HCT116 (cell line): Measurements from ENCODE around the gene OR6C1. TPM values are rescaled to one million over a fixed set of nuclear protein-coding genes. Genes with fewer than 3 reads are reported as not detected.

Experiments used
- ATAC-seq: fragments of 200-7000 bp; cut with Tn5 transposase; 2 replicates; pipeline ENCODE4 v1.9.1; 2020; ENCODE audit warnings: mild to moderate bottlenecking, moderate library complexity
- BruUV-seq: library from RNA; stranded (reverse); fragments of 400-500 nt; replicated peaks from 2 replicates; lab custom pipeline; 2021; lab: Mats Ljungman, UMichigan
- CTCF ChIA-PET: fragments of 300-600 bp; sonication (Branson Sonifier 250); formaldehyde crosslinking; loops from one replicate; lab custom pipeline; 2021; ENCODE audit warnings: antibody characterized with exemption; lab: Charles Lee
- POLR2A ChIA-PET: fragments of 300-600, 350-600 bp; sonication (Branson Sonifier 250); formaldehyde crosslinking; loops from one replicate; lab custom pipeline; 2021; ENCODE audit warnings: antibody characterized with exemption; lab: Charles Lee
- RAD21 ChIA-PET, 2 experiments: fragments of 300-600 bp; sonication (Branson Sonifier 250); formaldehyde crosslinking; loops; one replicate each; lab custom pipeline; 2023; ENCODE audit warnings: low total read pairs in 2 of 2; ENCODE audit not compliant: uncharacterized antibody in 2 of 2, unreplicated experiment in 2 of 2, low non-redundant PET in 1 of 2; lab: Charles Lee
- DNase-seq: peaks from one replicate; pipeline ENCODE4 v3.0.0-alpha.2; 2010; ENCODE audit warnings: low read depth, low spot score
- H2AFZ ChIP-seq: fragments of 200-600 bp; shearing (Covaris generic), sonication (generic); 2 replicates; pipeline ENCODE4 v1.6.1; 2017; ENCODE audit warnings: low read depth, mixed run types, mixed read lengths, antibody characterized with exemption, low read length; ENCODE audit not compliant: poor library complexity, severe bottlenecking
- H3K27ac ChIP-seq: 2 replicates; pipeline ENCODE4 v1.5.1; 2012; ENCODE audit warnings: low read depth, low read length
- H3K27me3 ChIP-seq: fragments of 200-600 bp; sonication (generic); 2 replicates; pipeline ENCODE4 v1.6.1; 2016; ENCODE audit warnings: mixed run types, low read length, mixed read lengths; ENCODE audit not compliant: insufficient read depth
- H3K36me3 ChIP-seq, 2 experiments: fragments of 200-500 bp in 1 of 2; fragments of 200-600 bp in 1 of 2; sonication (Bioruptor generic) in 1 of 2; sonication (generic) in 1 of 2; 2 replicates each; pipeline versions ENCODE4 v1.5.1 to v1.6.1; 2014 to 2016; ENCODE audit warnings: low read length in 2 of 2, inconsistent platforms in 1 of 2, mixed read lengths in 1 of 2, mixed run types in 1 of 2; ENCODE audit not compliant: insufficient read depth in 2 of 2, control insufficient read depth in 1 of 2
- H3K4me1 ChIP-seq, 2 experiments: fragments of 200-600 bp in 1 of 2; sonication (generic) in 1 of 2; 2 replicates each; pipeline versions ENCODE4 v1.5.1 to v1.6.1; 2012 to 2017; ENCODE audit warnings: low read length in 2 of 2, inconsistent platforms in 1 of 2, mild to moderate bottlenecking in 1 of 2, mixed read lengths in 1 of 2, mixed run types in 1 of 2, moderate library complexity in 1 of 2; ENCODE audit not compliant: insufficient read depth in 2 of 2, control insufficient read depth in 1 of 2
- H3K4me2 ChIP-seq: fragments of 200-600 bp; sonication (generic); 2 replicates; pipeline ENCODE4 v1.6.1; 2017; ENCODE audit warnings: mixed run types, low read length, mixed read lengths
- H3K4me3 ChIP-seq, 2 experiments: fragments of 200-600 bp in 1 of 2; sonication (generic) in 1 of 2; replicated peaks in 1 of 2; 2 replicates each; pipeline ENCODE4 v1.5.1; 2011 to 2016; ENCODE audit warnings: low read length in 2 of 2, control low read depth in 1 of 2, low read depth in 1 of 2, mild to moderate bottlenecking in 1 of 2, mixed read lengths in 1 of 2, mixed run types in 1 of 2
- H3K79me2 ChIP-seq: fragments of 200-600 bp; sonication (generic); 2 replicates; pipeline ENCODE4 v1.6.1; 2017; ENCODE audit warnings: mild to moderate bottlenecking, mixed run types, low read length, moderate library complexity, mixed read lengths; ENCODE audit not compliant: insufficient read depth
- H3K9ac ChIP-seq: fragments of 200-600 bp; sonication (generic); 2 replicates; pipeline ENCODE4 v1.6.1; 2016; ENCODE audit warnings: low read length, mixed read lengths
- H3K9me2 ChIP-seq: fragments of 200-600 bp; sonication (generic), shearing (Covaris generic); 2 replicates; pipeline ENCODE4 v1.6.1; 2017; ENCODE audit warnings: mixed run types, mild to moderate bottlenecking, moderate library complexity; ENCODE audit not compliant: insufficient read depth
- H3K9me3 ChIP-seq, 2 experiments: fragments of 200-500 bp in 1 of 2; fragments of 200-600 bp in 1 of 2; sonication (Bioruptor generic) in 1 of 2; sonication (generic) in 1 of 2; 2 replicates each; pipeline ENCODE4 v1.6.1; 2014 to 2017; ENCODE audit warnings: low read length in 2 of 2, mixed read lengths in 2 of 2, inconsistent platforms in 1 of 2, low read depth in 1 of 2, mild to moderate bottlenecking in 1 of 2, mixed run types in 1 of 2, moderate library complexity in 1 of 2; ENCODE audit not compliant: control insufficient read depth in 1 of 2, insufficient read depth in 1 of 2
- H4K20me1 ChIP-seq: fragments of 200-600 bp; sonication (generic), shearing (Covaris generic); 2 replicates; pipeline ENCODE4 v1.6.1; 2017; ENCODE audit warnings: mixed run types, mild to moderate bottlenecking, moderate library complexity; ENCODE audit not compliant: insufficient read depth
- CTCF ChIP-seq, 3 experiments: fragments of 200-600 bp in 1 of 3; sonication (generic) in 1 of 3; IDR thresholded peaks in 2 of 3; conservative IDR thresholded peaks in 1 of 3; 2 replicates each; pipeline ENCODE4 v1.5.1; 2012 to 2017; ENCODE audit warnings: low read depth in 2 of 3, low read length in 2 of 3, antibody characterized with exemption in 1 of 3, borderline replicate concordance in 1 of 3, control low read depth in 1 of 3, mild to moderate bottlenecking in 1 of 3, mixed read lengths in 1 of 3, mixed run types in 1 of 3, moderate library complexity in 1 of 3; ENCODE audit not compliant: insufficient read depth in 1 of 3
- FOSL1 ChIP-seq: IDR thresholded peaks from 2 replicates; pipeline ENCODE4 v1.6.1; 2012; ENCODE audit warnings: low read depth
- JUND ChIP-seq: IDR thresholded peaks from 2 replicates; pipeline ENCODE4 v1.6.1; 2012
- SIN3A ChIP-seq: IDR thresholded peaks from 2 replicates; pipeline ENCODE4 v1.6.1; 2012; ENCODE audit warnings: low read depth
- SP1 ChIP-seq: IDR thresholded peaks from 2 replicates; pipeline ENCODE4 v1.6.1; 2012; ENCODE audit warnings: low read depth
- SRF ChIP-seq: IDR thresholded peaks from 2 replicates; pipeline ENCODE4 v1.6.1; 2012; ENCODE audit warnings: low read depth
- TCF7L2 ChIP-seq: IDR thresholded peaks from 2 replicates; pipeline ENCODE4 v1.7.0; 2011; ENCODE audit warnings: borderline replicate concordance, inconsistent platforms; ENCODE audit not compliant: insufficient read depth, insufficient read length; ENCODE audit errors: extremely low read depth
- YY1 ChIP-seq: IDR thresholded peaks from 2 replicates; pipeline ENCODE4 v1.6.1; 2011; ENCODE audit warnings: low read length, low read depth, moderate library complexity, mild to moderate bottlenecking; ENCODE audit not compliant: insufficient replicate concordance; ENCODE audit errors: extremely low read depth
- intact Hi-C: fragments of 100-400 bp; cut with micrococcal nuclease; formaldehyde crosslinking; loops from 2 replicates; pipeline ENCODE4 v1.10.0; 2022
- total RNA-seq: library from RNA; stranded (reverse); gene quantifications from one replicate; pipeline ENCODE4 v1.2.1, GENCODE V29; 2021; ENCODE audit not compliant: unreplicated experiment
- TF ChIP-seq, protein P1 (sequence below): IDR thresholded peaks from 2 replicates; pipeline ENCODE4 v1.6.1; 2011; ENCODE audit warnings: mild to moderate bottlenecking, low read length, moderate library complexity; ENCODE audit not compliant: insufficient replicate concordance; ENCODE audit errors: extremely low read depth

The OR6C1 gene
- total RNA-seq, 1 experiment from 2014 or later = not detected

DNA sequence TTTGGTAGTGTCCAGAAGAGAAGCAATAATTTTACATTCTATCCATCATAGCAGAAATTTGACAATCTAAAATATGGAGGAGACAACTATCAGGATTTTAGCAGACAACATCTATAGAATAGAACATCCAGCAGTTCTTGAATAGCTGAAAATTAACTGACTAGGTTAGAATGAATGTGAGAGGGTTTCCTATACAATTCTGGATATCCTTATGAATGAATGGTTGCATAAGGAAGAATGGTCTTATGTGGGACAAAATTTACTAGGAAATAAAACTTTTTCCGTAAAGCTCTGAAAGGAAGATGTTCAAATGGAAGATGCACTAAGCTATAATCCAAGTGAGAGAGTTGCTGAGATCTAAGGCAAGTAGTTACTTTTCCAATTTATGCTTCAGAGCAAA is 16.3 kb downstream of the OR6C1 start, which contains the start of gene OR6C3:
TSS of gene OR6C3 (plus strand) at position 301 of the 400 bp plus-strand sequence. CDS start 955 bp downstream, outside the sequence.
- ATAC-seq = no peak

More for the DNA sequence above, 16.3 kb downstream of the OR6C1 start, which contains the start of gene OR6C3:
- no peaks in the 10 kb centered on the region for H3K9me2 ChIP-seq
- no peak within 1 kb of the TSS for H3K4me2 ChIP-seq
- no peaks in the 10 kb centered on the region for H4K20me1 ChIP-seq
- peaks cover 8% of the 10 kb centered on the region for H3K27me3 ChIP-seq
- no peaks in the 10 kb centered on the region for H3K4me1 ChIP-seq
- ChIA-PET CTCF (interaction anchor here (1.0 kb wide), 1 partner anchor 9 kb away, joined by 4 read pairs; no protein-coding TSS in a partner anchor), RAD21 (no interaction called here), POLR2A (no interaction called here)
- no TSS peak for BruUV-seq
- H3K36me3 ChIP-seq = no peaks in the 10 kb centered on the region
- H3K9me3 ChIP-seq = no peaks in the 10 kb centered on the region
- intact Hi-C loops = no loop called here
- H3K9ac ChIP-seq = no peak within 1 kb of the TSS
- TF ChIP-seq SIN3A = no peak
- TF ChIP-seq, protein P1, sequence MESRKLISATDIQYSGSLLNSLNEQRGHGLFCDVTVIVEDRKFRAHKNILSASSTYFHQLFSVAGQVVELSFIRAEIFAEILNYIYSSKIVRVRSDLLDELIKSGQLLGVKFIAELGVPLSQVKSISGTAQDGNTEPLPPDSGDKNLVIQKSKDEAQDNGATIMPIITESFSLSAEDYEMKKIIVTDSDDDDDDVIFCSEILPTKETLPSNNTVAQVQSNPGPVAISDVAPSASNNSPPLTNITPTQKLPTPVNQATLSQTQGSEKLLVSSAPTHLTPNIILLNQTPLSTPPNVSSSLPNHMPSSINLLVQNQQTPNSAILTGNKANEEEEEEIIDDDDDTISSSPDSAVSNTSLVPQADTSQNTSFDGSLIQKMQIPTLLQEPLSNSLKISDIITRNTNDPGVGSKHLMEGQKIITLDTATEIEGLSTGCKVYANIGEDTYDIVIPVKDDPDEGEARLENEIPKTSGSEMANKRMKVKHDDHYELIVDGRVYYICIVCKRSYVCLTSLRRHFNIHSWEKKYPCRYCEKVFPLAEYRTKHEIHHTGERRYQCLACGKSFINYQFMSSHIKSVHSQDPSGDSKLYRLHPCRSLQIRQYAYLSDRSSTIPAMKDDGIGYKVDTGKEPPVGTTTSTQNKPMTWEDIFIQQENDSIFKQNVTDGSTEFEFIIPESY = no peak
- TF ChIP-seq FOSL1 = no peak
- no peak for TF ChIP-seq TCF7L2
- no peak for TF ChIP-seq JUND
- no peak for TF ChIP-seq YY1
- no peak for TF ChIP-seq SRF
- TF ChIP-seq CTCF (IDR thresholded peaks at IDR 0.05 in 2 of 3, conservative IDR thresholded peaks at IDR 0.05 in 1 of 3; ENCODE audit: borderline replicate concordance in 1 of 3, insufficient read depth in 1 of 3, low read depth in 2 of 3, low read length in 2 of 3) = no peak
- TF ChIP-seq SP1 = no peak
- no peak within 1 kb of the TSS for H2AFZ ChIP-seq
- H3K79me2 ChIP-seq = no peaks in the 10 kb centered on the region
- H3K4me3 ChIP-seq = no peak within 1 kb of the TSS
- no peak within 1 kb of the TSS for H3K27ac ChIP-seq
- DNase-seq = no peak
